Gastroesophageal sphincter (tissue), 4 donors: ENCODE data around the gene SLC35E2B. TPM values are rescaled to one million over a fixed set of nuclear protein-coding genes. Genes with fewer than 3 reads are reported as not detected.
"Not testable (repeated sequence)": the region's sequence is repeated elsewhere in the genome, so short reads cannot be mapped to it uniquely, and the experiment has no call there.

Experiments used
- ATAC-seq: fragments of 150-250 bp; one replicate; pipeline ENCODE4 v1.9.1; 2016; ENCODE audit warnings: mild to moderate bottlenecking, moderate library complexity
- H3K27ac ChIP-seq, 4 donors: fragments of 200-600 bp; sonication (generic) in 3 of 4; 1 replicate in 3 of 4; 2 replicates in 1 of 4; pipeline ENCODE4 v1.5.1; 2016 to 2019
- H3K27me3 ChIP-seq: fragments of 200-600 bp; sonication (generic); one replicate; pipeline ENCODE4 v1.5.1; 2019
- H3K36me3 ChIP-seq, 2 donors: fragments of 200-600 bp; sonication (generic); one replicate each; pipeline ENCODE4 v1.5.1; 2019; ENCODE audit warnings: control low read depth in 1 of 2
- H3K4me1 ChIP-seq, 3 donors: fragments of 200-600 bp; sonication (generic); 1 replicate in 2 of 3; 2 replicates in 1 of 3; pipeline ENCODE4 v1.5.1; 2016 to 2019; ENCODE audit warnings: control low read depth in 2 of 3
- H3K4me3 ChIP-seq, 2 donors: fragments of 200-600 bp; sonication (generic); one replicate each; pipeline ENCODE4 v1.5.1; 2019; ENCODE audit warnings: mild to moderate bottlenecking in 1 of 2, moderate library complexity in 1 of 2
- H3K9me3 ChIP-seq, 3 donors: fragments of 200-600 bp; sonication (generic); one replicate each; pipeline ENCODE4 v1.5.1; 2017 to 2019; ENCODE audit warnings: control low read depth in 2 of 3
- EP300 ChIP-seq: sonication (generic); formaldehyde crosslinking; IDR thresholded peaks from one replicate; pipeline ENCODE4 v1.6.1; 2017; ENCODE audit warnings: antibody characterized with exemption, mild to moderate bottlenecking
- POLR2A ChIP-seq, 2 donors: fragments of 450-650 bp; IDR thresholded peaks; one replicate each; pipeline ENCODE4 v1.6.1; 2017; ENCODE audit warnings: antibody characterized with exemption in 2 of 2, mild to moderate bottlenecking in 2 of 2, moderate library complexity in 1 of 2
- POLR2AphosphoS5 ChIP-seq: sonication (generic); formaldehyde crosslinking; IDR thresholded peaks from one replicate; pipeline ENCODE4 v1.6.1; 2017; ENCODE audit warnings: antibody characterized with exemption
- WGBS, 2 donors: methylation state at CpG; one replicate each; pipeline ENCODE4 v1.1.5; 2018; ENCODE audit warnings: low coverage in 1 of 2; 5-methylcytosine and 5-hydroxymethylcytosine counted together
- total RNA-seq, 4 donors: library from RNA; depleted of rRNA; stranded (reverse); fragments of >200 nt; gene quantifications; one replicate each; pipeline ENCODE4 v1.1.0, GENCODE V29; 2016
- TF ChIP-seq, protein P1 (sequence below), 4 experiments: fragments of 200-600 bp in 2 of 4; fragments of 450-650 bp in 2 of 4; sonication (generic) in 1 of 4; IDR thresholded peaks; one replicate each; pipeline ENCODE4 v1.5.1; 2017 to 2019; ENCODE audit warnings: antibody characterized with exemption in 4 of 4, mild to moderate bottlenecking in 2 of 4, moderate library complexity in 2 of 4

SLC35E2B gene
- total RNA-seq, 4 donors from 2014 or later = 18.7 to 56.9 (median 37.9) TPM

DNA sequence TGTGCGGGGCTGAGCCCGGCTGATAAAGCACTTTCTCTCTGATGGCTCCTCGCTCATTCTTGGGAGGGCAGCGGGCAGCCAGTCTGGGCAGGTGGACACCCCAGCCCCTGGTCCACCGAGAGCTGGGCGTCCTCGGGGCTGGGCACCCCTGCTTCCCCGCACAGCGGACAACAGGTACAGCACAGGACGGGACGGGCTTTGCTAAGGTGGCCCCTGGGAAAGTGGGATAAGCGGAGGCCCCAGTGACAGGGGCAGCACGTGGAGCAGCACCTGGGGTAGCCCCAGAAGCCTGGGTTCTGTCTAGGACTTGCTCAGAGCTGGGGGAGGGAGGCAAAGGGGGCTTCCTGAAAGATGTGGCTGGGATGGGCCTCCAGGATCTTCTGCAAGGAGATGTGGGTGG is 58.0 kb downstream of the SLC35E2B start:
- not testable (repeated sequence) for ATAC-seq, H3K27ac ChIP-seq, H3K9me3 ChIP-seq, H3K4me3 ChIP-seq
- 60% methylated on average over 1 of the region's 13 CpGs; no CpG with 5 or more reads in 1 of the 2 donors for WGBS, 2 donors
- Histone ChIP-seq H3K36me3 (peaks cover 0 to 42% of the 10 kb centered on the region in 2 donors), H3K27me3 (peaks cover 27% of the 10 kb centered on the region), H3K4me1 (peaks cover 0 to 27% (median 9%) of the 10 kb centered on the region in 3 donors)

DNA sequence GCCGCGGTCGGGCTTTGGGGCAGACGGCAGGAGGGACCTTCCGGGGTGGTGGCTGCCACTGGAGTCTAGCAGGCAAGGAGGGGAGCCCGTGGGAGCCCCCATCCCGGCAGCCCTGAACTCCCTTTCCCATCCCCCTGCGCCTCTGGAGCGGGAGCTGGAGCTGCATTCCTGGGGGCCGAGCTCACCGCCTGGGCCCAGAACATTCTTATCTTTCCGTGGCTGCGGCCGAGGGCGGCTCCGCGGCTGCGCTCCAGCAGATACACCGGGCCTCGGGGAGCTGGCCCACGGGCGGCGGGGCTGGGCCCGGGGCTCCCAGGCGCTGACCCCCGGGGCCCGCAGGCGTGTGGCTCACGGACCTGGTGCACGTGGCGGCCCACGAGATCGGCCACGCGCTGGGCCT is 59.2 kb downstream of the SLC35E2B start:
- H3K36me3 ChIP-seq = peaks cover 0 to 44% of the 10 kb centered on the region in 2 donors
- no CpG with 5 or more reads among the region's 35 CpGs for WGBS, 2 donors
- not testable (repeated sequence) for H3K4me3 ChIP-seq, ATAC-seq, H3K9me3 ChIP-seq, H3K27ac ChIP-seq
- H3K4me1 ChIP-seq = peaks cover 0 to 27% (median 9%) of the 10 kb centered on the region in 3 donors
- H3K27me3 ChIP-seq = peaks cover 39% of the 10 kb centered on the region

DNA sequence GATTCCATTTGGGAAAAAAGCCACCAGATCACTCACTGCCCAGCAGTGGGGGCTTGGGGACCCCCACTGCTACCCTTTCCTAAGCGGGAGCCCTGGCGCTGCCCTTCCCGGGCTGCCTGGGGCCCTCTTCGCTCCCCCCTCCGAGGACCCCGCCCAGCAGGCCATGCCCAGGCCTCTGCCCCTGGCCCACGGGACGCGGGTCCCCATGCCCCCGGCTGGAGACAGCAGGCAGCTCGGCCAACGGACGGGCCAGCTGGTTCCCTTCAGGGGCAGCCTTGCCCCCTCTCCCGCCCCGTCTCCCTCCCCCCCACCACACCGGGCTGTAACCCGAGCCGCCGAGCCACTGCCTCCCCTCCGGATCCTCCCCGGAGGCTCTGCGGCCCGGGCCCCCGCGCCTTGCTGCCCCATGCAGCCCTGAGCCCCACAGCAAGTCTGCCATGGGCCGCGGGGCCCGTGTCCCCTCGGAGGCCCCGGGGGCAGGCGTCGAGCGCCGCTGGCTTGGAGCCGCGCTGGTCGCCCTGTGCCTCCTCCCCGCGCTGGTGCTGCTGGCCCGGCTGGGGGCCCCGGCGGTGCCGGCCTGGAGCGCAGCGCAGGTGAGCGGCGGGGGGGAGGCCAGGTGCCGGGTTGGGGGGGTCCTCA is 60.7 kb downstream of the SLC35E2B start, which contains the start of gene MMP23B:
TSS of gene MMP23B (plus strand) at position 392 of the 639 bp plus-strand sequence. CDS start at position 438, 46 bp downstream.
- no CpG with 5 or more reads among the region's 48 CpGs for WGBS, 2 donors
- Histone ChIP-seq H3K27ac (peak within 1 kb of the TSS in 3 of 4 donors; percentile 78 to 88 (median 83)), H3K27me3 (peaks cover 41% of the 10 kb centered on the region), H3K36me3 (peaks cover 0 to 45% of the 10 kb centered on the region in 2 donors), H3K9me3 (no peaks in the 10 kb centered on the region), H3K4me3 (peak within 1 kb of the TSS in 1 of 2 donors; percentile 45), H3K4me1 (peaks cover 0 to 27% (median 9%) of the 10 kb centered on the region in 3 donors)
- no peak for TF ChIP-seq EP300
- TF ChIP-seq, protein P1, sequence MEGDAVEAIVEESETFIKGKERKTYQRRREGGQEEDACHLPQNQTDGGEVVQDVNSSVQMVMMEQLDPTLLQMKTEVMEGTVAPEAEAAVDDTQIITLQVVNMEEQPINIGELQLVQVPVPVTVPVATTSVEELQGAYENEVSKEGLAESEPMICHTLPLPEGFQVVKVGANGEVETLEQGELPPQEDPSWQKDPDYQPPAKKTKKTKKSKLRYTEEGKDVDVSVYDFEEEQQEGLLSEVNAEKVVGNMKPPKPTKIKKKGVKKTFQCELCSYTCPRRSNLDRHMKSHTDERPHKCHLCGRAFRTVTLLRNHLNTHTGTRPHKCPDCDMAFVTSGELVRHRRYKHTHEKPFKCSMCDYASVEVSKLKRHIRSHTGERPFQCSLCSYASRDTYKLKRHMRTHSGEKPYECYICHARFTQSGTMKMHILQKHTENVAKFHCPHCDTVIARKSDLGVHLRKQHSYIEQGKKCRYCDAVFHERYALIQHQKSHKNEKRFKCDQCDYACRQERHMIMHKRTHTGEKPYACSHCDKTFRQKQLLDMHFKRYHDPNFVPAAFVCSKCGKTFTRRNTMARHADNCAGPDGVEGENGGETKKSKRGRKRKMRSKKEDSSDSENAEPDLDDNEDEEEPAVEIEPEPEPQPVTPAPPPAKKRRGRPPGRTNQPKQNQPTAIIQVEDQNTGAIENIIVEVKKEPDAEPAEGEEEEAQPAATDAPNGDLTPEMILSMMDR (IDR thresholded peaks at IDR 0.05) = no peak
- ATAC-seq = peak; percentile 12

DNA sequence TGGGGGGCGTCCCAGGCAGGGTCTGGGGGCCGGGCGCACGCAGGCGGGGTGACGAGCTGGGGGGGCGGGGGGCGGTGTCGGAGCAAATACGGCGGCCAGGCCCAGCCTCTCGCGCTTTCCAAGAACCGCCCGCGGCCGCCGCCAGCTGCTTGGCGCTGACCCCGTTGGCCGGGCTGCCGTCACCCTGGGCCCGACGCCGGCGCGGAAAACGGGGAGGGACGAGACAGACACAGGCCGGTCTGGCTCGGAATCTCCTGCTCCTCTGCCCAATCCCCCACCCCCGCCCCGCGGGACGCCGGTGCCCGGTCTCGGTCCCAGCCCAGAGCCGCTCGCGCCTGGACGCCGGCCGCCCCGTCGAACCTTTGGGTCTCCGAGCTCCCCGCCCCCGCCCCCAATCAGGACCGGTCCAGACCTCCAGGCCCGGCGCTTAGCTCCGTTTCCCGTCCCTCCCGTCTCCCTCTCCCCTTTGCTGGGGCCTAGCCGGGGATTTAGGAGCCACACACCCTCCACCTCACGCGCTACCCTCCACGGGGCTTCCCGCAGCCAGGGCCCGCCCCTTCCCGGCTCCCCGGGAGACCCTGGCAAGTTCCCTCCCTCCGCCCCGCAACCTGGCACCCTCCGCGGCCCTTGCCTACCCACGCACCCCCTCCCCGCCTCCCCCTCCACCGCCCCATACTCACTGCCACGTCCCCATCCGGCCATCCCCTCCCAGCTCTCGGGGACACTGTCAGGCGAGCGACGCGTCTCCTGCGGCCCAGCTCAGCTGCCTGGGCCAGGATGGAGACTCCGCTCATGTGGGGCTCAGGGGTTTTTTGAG is 61.4 kb downstream of the SLC35E2B start:
- WGBS, 2 donors = 7% methylated on average over 3 of the region's 79 CpGs; no CpG with 5 or more reads in 1 of the 2 donors
- H3K9me3 ChIP-seq = no peaks in the 10 kb centered on the region
- H3K36me3 ChIP-seq = peaks cover 0 to 45% of the 10 kb centered on the region in 2 donors
- peaks cover 41% of the 10 kb centered on the region for H3K27me3 ChIP-seq
- peak overlapping the region in 1 of 2 donors; percentile 45 for H3K4me3 ChIP-seq
- peak; percentile 79 for ATAC-seq
- H3K27ac ChIP-seq = peak overlapping the region in 3 of 4 donors; percentile 78 to 88 (median 83)
- TF ChIP-seq EP300 = no peak
- TF ChIP-seq POLR2A (IDR thresholded peaks at IDR 0.05) = no peak
- TF ChIP-seq POLR2AphosphoS5 = peak; percentile 29
- TF ChIP-seq, protein P1 (IDR thresholded peaks at IDR 0.05) = no peak
- H3K4me1 ChIP-seq = peaks cover 0 to 27% (median 9%) of the 10 kb centered on the region in 3 donors

DNA sequence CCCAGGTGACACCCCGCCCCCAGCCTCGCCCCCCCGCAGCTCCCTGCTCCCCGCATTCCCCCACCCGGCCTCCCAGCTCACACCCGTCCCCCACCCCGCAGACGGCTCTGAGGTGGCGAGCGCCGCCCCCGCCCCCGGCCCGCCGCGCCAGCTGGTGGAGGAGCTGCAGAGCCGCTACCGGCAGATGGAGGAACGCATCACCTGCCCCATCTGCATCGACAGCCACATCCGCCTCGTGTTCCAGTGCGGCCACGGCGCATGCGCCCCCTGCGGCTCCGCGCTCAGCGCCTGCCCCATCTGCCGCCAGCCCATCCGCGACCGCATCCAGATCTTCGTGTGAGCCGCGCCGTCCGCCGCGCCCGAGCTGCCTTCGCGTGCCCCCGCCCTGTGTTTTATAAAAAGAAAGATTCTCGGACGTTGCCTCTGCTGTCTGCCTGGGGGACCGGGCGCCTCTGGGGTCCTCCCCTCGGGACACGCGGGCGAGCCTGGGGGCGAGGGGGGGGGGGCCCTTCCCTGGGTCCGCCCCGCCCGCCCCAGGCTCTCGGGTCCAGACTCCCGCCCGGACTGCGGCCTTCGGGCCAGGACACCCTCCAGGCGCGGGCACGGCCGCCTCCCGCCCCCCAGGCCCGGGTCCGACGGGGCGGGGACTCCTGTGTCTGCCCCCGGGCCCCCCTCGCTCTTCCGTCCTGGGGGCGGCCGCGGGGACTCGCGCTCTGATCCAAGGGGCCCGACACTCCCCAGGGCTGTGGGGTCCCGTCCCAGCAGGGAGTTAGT is 62.2 kb downstream of the SLC35E2B start:
- Histone ChIP-seq H3K27ac (peak overlapping the region in 3 of 4 donors; percentile 78 to 88 (median 83)), H3K4me3 (peak overlapping the region; percentile 5 to 45), H3K4me1 (peaks cover 0 to 27% (median 9%) of the 10 kb centered on the region in 3 donors), H3K36me3 (peaks cover 0 to 52% of the 10 kb centered on the region in 2 donors), H3K27me3 (peaks cover 41% of the 10 kb centered on the region), H3K9me3 (no peaks in the 10 kb centered on the region)
- no CpG with 5 or more reads among the region's 81 CpGs for WGBS, 2 donors
- peak; percentile 68 for ATAC-seq
- TF ChIP-seq POLR2A (IDR thresholded peaks at IDR 0.05) = no peak
- TF ChIP-seq POLR2AphosphoS5 = no peak
- TF ChIP-seq, protein P1 (IDR thresholded peaks at IDR 0.05) = no peak
- TF ChIP-seq EP300 = no peak
